Activated naive CD8-positive, alpha-beta T cell treated with anti-CD3 and anti-CD28 coated beads, Interleukin-2, amount 50 U/mL, for 24 hours (primary cell): Measurements from ENCODE around the gene TMPRSS6.
A peak's percentile ranks its signal among the peaks of the same experiment; 100 is the strongest.

Source experiments
- ATAC-seq: fragments of 150-1000 bp; cut with Tn5 transposase; one replicate; pipeline ENCODE4 v1.10.0; 2021
- DNase-seq: peaks from one replicate; pipeline ENCODE4 v3.0.0; 2021
- H3K27ac Mint-ChIP-seq: one replicate; pipeline ENCODE4 v1.8.0; 2021; ENCODE audit warnings: mild to moderate bottlenecking, mixed read lengths
- H3K27me3 Mint-ChIP-seq: one replicate; pipeline ENCODE4 v1.8.0; 2021; ENCODE audit warnings: mixed read lengths
- H3K36me3 Mint-ChIP-seq: one replicate; pipeline ENCODE4 v1.8.0; 2021; ENCODE audit warnings: low read depth, mixed read lengths
- H3K4me1 Mint-ChIP-seq: one replicate; pipeline ENCODE4 v1.8.0; 2021; ENCODE audit warnings: mixed read lengths
- H3K4me3 Mint-ChIP-seq: one replicate; pipeline ENCODE4 v1.8.0; 2021; ENCODE audit warnings: mild to moderate bottlenecking, moderate library complexity, mixed read lengths
- H3K9me3 Mint-ChIP-seq: one replicate; pipeline ENCODE4 v1.8.0; 2021; ENCODE audit warnings: mixed read lengths

The TMPRSS6 gene

GRCh38 chr22:37146507-37147180 lies 37.1 kb upstream of the TMPRSS6 start:
- peaks cover 70% of the 10 kb centered on the region for H3K4me1 Mint-ChIP-seq
- peak overlapping the region; percentile 93 for H3K27ac Mint-ChIP-seq
- peaks cover 4% of the 10 kb centered on the region for H3K9me3 Mint-ChIP-seq
- peak overlapping the region; percentile 82 for H3K4me3 Mint-ChIP-seq
- DNase-seq (no peak), ATAC-seq (no peak)
- no peaks in the 10 kb centered on the region for H3K27me3 Mint-ChIP-seq
- H3K36me3 Mint-ChIP-seq, result peaks cover 40% of the 10 kb centered on the region

- H3K4me3 Mint-ChIP-seq, result peak overlapping the region; percentile 82
- peak overlapping the region; percentile 93 for H3K27ac Mint-ChIP-seq
- no peaks in the 10 kb centered on the region for H3K27me3 Mint-ChIP-seq
- peaks cover 4% of the 10 kb centered on the region for H3K9me3 Mint-ChIP-seq
- peaks cover 70% of the 10 kb centered on the region for H3K4me1 Mint-ChIP-seq
- peaks cover 40% of the 10 kb centered on the region for H3K36me3 Mint-ChIP-seq
- no peak for DNase-seq
- ATAC-seq, result no peak
Observed at GRCh38 chr22:37146051-37146385, 36.5 kb upstream of the TMPRSS6 start.

GRCh38 chr22:37145180-37146050 lies 35.9 kb upstream of the TMPRSS6 start:
- peak overlapping the region; percentile 93 for H3K27ac Mint-ChIP-seq

GRCh38 chr22:37144180-37144554 lies 34.7 kb upstream of the TMPRSS6 start:
- H3K9me3 Mint-ChIP-seq, result no peaks in the 10 kb centered on the region
- DNase-seq (no peak), ATAC-seq (no peak)
- H3K36me3 Mint-ChIP-seq, result peaks cover 52% of the 10 kb centered on the region
- H3K4me3 Mint-ChIP-seq, result no peak overlapping the region
- peaks cover 76% of the 10 kb centered on the region for H3K4me1 Mint-ChIP-seq
- no peaks in the 10 kb centered on the region for H3K27me3 Mint-ChIP-seq
- peak overlapping the region; percentile 93 for H3K27ac Mint-ChIP-seq

More at GRCh38 chr22:37145180-37146050, 35.9 kb upstream of the TMPRSS6 start:
- ATAC-seq, result no peak
- H3K9me3 Mint-ChIP-seq, result no peaks in the 10 kb centered on the region
- peaks cover 43% of the 10 kb centered on the region for H3K36me3 Mint-ChIP-seq
- no peak for DNase-seq
- H3K4me3 Mint-ChIP-seq, result peak overlapping the region; percentile 82
- H3K4me1 Mint-ChIP-seq, result peaks cover 70% of the 10 kb centered on the region
- no peaks in the 10 kb centered on the region for H3K27me3 Mint-ChIP-seq

DNA sequence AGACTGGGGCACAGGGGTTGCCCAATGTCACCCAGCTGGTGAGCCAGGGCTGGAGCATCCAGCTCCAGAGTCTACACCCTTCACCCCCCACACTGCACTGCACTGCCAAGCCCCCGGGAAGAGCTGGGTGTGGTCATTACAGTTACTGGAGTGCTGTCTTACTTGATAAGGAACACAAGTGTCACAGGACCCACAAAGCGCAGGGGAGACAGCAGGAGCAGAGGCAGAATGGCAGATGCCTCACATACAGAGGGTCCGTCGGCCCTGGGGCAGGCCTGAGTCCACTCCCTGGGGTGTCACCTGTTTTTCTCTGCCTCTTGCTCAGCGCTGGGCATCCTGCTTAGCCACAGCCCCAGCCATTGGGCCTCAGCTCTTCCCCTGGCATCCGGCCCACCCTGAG lies 32.5 kb upstream of the TMPRSS6 start:
- Mint-ChIP-seq H3K27ac (no peak overlapping the region), H3K9me3 (no peaks in the 10 kb centered on the region), H3K4me1 (peaks cover 84% of the 10 kb centered on the region), H3K27me3 (no peaks in the 10 kb centered on the region), H3K4me3 (no peak overlapping the region), H3K36me3 (peaks cover 65% of the 10 kb centered on the region)
- DNase-seq (no peak), ATAC-seq (no peak)

DNA sequence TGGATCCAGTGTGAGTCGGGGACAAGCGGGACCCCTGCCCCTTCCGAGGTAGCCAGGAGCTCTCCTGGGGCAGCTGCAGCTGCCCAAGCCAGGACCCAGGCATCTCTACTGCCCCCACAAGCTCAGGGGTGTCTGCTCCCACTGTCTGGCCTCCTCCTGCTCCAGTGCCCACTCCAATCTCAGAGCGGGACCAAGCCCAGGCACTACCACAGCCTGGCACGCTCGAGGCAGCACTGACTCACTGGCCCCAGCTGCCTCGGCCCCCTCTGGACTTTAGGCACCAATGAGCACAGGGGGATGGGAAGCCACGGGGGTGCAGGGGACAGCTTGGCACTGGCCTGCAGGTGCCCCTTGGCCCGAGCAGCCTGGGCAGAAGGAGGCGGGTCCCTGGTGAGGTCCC lies 32.0 kb upstream of the TMPRSS6 start:
- Mint-ChIP-seq H3K27me3 (no peaks in the 10 kb centered on the region), H3K4me1 (peaks cover 84% of the 10 kb centered on the region), H3K9me3 (no peaks in the 10 kb centered on the region), H3K4me3 (no peak overlapping the region), H3K36me3 (peaks cover 68% of the 10 kb centered on the region), H3K27ac (peak overlapping the region; percentile 54)
- DNase-seq (no peak), ATAC-seq (no peak)

- Mint-ChIP-seq H3K27ac (peak overlapping the region; percentile 81), H3K36me3 (peaks cover 63% of the 10 kb centered on the region), H3K27me3 (no peaks in the 10 kb centered on the region), H3K4me1 (peaks cover 78% of the 10 kb centered on the region), H3K9me3 (no peaks in the 10 kb centered on the region), H3K4me3 (no peak overlapping the region)
- DNase-seq, result no peak
- ATAC-seq, result no peak
Observed at GRCh38 chr22:37140686-37141323, 31.3 kb upstream of the TMPRSS6 start.

- Mint-ChIP-seq H3K4me3 (peak overlapping the region; percentile 73), H3K27me3 (no peaks in the 10 kb centered on the region), H3K36me3 (peaks cover 64% of the 10 kb centered on the region), H3K4me1 (peaks cover 69% of the 10 kb centered on the region), H3K27ac (peak overlapping the region; percentile 96), H3K9me3 (no peaks in the 10 kb centered on the region)
- DNase-seq (no peak), ATAC-seq (no peak)
Observed at GRCh38 chr22:37139762-37140161, 30.2 kb upstream of the TMPRSS6 start.

GRCh38 chr22:37138849-37139561 lies 29.5 kb upstream of the TMPRSS6 start:
- peak; percentile 52 for DNase-seq
- H3K36me3 Mint-ChIP-seq, result peaks cover 61% of the 10 kb centered on the region
- H3K27ac Mint-ChIP-seq, result peak overlapping the region; percentile 96
- H3K9me3 Mint-ChIP-seq, result no peaks in the 10 kb centered on the region
- peak; percentile 58 for ATAC-seq
- no peaks in the 10 kb centered on the region for H3K27me3 Mint-ChIP-seq
- H3K4me3 Mint-ChIP-seq, result peak overlapping the region; percentile 73
- H3K4me1 Mint-ChIP-seq, result peaks cover 67% of the 10 kb centered on the region

- no peaks in the 10 kb centered on the region for H3K9me3 Mint-ChIP-seq
- DNase-seq (no peak), ATAC-seq (peak; percentile 78)
- H3K4me1 Mint-ChIP-seq, result peaks cover 58% of the 10 kb centered on the region
- H3K27me3 Mint-ChIP-seq, result no peaks in the 10 kb centered on the region
- H3K36me3 Mint-ChIP-seq, result peaks cover 60% of the 10 kb centered on the region
- H3K27ac Mint-ChIP-seq, result peak overlapping the region; percentile 96
- H3K4me3 Mint-ChIP-seq, result peak overlapping the region; percentile 73
Observed at GRCh38 chr22:37137903-37138665, 28.6 kb upstream of the TMPRSS6 start.

DNA sequence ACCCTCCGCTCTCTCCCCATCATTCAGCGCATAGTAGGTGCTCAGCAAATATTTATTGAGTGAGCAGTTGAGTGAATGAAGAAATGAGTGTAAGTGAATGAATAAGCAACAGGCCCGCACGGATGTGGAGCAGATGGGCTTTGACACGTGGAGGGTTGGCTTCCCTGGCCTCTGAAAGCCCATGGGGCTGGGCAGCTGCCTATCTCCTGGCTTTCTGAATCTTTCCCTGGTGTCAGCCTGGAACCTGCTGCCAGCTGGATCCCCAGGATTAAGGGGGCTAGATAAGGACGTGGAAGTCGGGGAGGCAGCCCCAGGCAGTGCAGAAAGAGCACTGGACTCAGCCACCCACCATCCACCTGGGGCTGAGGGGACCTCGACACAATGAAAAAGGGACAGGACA lies 27.6 kb upstream of the TMPRSS6 start:
- Mint-ChIP-seq H3K36me3 (peaks cover 63% of the 10 kb centered on the region), H3K27ac (peak overlapping the region; percentile 96), H3K4me3 (no peak overlapping the region), H3K9me3 (no peaks in the 10 kb centered on the region), H3K4me1 (peaks cover 51% of the 10 kb centered on the region), H3K27me3 (no peaks in the 10 kb centered on the region)
- DNase-seq (no peak), ATAC-seq (no peak)

DNA sequence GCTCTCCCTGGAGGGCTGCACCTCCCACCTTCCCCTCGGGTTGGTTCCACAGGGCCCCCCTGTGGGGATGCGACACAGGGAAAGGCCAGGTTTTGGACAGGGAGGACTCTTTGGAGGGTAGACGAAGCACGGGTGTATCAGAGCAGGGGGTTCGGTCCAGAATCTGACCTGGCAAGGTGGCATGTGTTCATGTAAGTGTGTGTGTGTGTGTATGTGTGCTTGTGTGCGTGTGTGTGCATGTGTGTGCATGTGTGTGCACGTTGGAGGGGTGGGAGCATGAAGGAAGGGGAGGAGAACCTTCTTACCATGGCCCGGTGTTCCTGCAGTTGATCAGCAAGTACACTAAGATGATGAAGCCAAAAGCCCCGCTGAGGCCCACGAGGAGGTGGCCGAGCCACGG lies 25.5 kb upstream of the TMPRSS6 start:
- no peak overlapping the region for H3K4me3 Mint-ChIP-seq

GRCh38 chr22:37133304-37134018 lies 23.9 kb upstream of the TMPRSS6 start:
- H3K4me1 Mint-ChIP-seq, result peaks cover 24% of the 10 kb centered on the region
- H3K27me3 Mint-ChIP-seq, result no peaks in the 10 kb centered on the region
- H3K27ac Mint-ChIP-seq, result no peak overlapping the region
- no peaks in the 10 kb centered on the region for H3K9me3 Mint-ChIP-seq
- DNase-seq (no peak), ATAC-seq (no peak)
- H3K4me3 Mint-ChIP-seq, result no peak overlapping the region
- peaks cover 54% of the 10 kb centered on the region for H3K36me3 Mint-ChIP-seq

More for the DNA sequence above, 25.5 kb upstream of the TMPRSS6 start:
- ATAC-seq, result no peak
- Mint-ChIP-seq H3K36me3 (peaks cover 65% of the 10 kb centered on the region), H3K27me3 (no peaks in the 10 kb centered on the region), H3K4me1 (peaks cover 40% of the 10 kb centered on the region), H3K27ac (peak overlapping the region; percentile 46), H3K9me3 (no peaks in the 10 kb centered on the region)
- DNase-seq, result no peak
